ENCODE results near the gene RHBDL3.

DNA sequence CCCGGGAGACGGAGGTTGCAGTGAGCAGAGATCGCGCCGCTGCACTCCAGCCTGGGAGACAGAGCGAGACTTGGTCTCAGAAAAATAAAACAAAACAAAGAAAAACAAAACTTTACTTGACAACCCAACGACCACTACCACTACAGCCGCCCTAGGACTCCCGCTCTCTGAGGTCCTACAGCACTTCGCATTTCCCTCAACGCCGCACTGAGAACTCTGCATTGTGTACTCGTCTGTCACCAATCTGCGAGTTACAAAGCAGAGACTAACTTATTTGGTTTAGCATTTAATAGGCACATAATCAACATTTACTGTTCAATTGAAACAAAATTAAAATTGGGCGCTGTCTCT lies 83.8 kb downstream of the RHBDL3 start:
- no peak for TF ChIP-seq EZH2 (IDR thresholded peaks at IDR 0.05)
- TF ChIP-seq POLR2AphosphoS5 (IDR thresholded peaks at IDR 0.05; ENCODE audit: borderline replicate concordance, low read depth, low read length) = no peak
